HG03159 (cell line): ENCODE measurements around the gene ERCC4.

Experiments
- ATAC-seq: cut with Tn5 transposase; IDR thresholded peaks from one replicate; pipeline ENCODE4 v1.9.1; 2021; ENCODE audit warnings: mild to moderate bottlenecking, moderate library complexity; ENCODE audit not compliant: unreplicated experiment

The ERCC4 gene

GRCh38 chr16:13988038-13988437 lies 68.1 kb downstream of the ERCC4 start:
- ATAC-seq: no peak

- ATAC-seq: no peak
These were observed 72.4 kb downstream of the ERCC4 start for GRCh38 chr16:13992322-13992721.

- no peak for ATAC-seq
These were observed 73.0 kb downstream of the ERCC4 start for GRCh38 chr16:13992976-13993375.

- no peak for ATAC-seq
These were observed 74.5 kb downstream of the ERCC4 start for GRCh38 chr16:13994239-13995106.

- no peak for ATAC-seq
These were observed 75.2 kb downstream of the ERCC4 start for GRCh38 chr16:13995194-13995593.

- no peak for ATAC-seq
These were observed 76.9 kb downstream of the ERCC4 start for GRCh38 chr16:13996778-13997288.

- ATAC-seq: no peak
These were observed 77.6 kb downstream of the ERCC4 start for GRCh38 chr16:13997526-13997925.

- peak; percentile 86 for ATAC-seq
These were observed 78.0 kb downstream of the ERCC4 start for GRCh38 chr16:13997933-13998332.

GRCh38 chr16:13999071-13999894 lies 79.3 kb downstream of the ERCC4 start:
- no peak for ATAC-seq

- no peak for ATAC-seq
These were observed 80.0 kb downstream of the ERCC4 start for GRCh38 chr16:13999895-14000425.

- ATAC-seq: no peak
These were observed 81.6 kb downstream of the ERCC4 start for GRCh38 chr16:14001521-14001920.
